ENCODE data around the gene GRIP1.

GRIP1 gene

GRCh38 chr12:66594688-66595087 lies 84.2 kb downstream of the GRIP1 start:
- DNase-seq = no peak

GRCh38 chr12:66590275-66590985 lies 88.4 kb downstream of the GRIP1 start:
- no peak for DNase-seq

- no peak for DNase-seq
Measured at GRCh38 chr12:66589095-66589494, 89.8 kb downstream of the GRIP1 start.

GRCh38 chr12:66587912-66588311 lies 91.0 kb downstream of the GRIP1 start:
- DNase-seq = no peak

- DNase-seq = no peak
Measured at GRCh38 chr12:66584673-66585072, 94.2 kb downstream of the GRIP1 start.

- peak; percentile 42 for DNase-seq
Measured at GRCh38 chr12:66573605-66574004, 105.3 kb downstream of the GRIP1 start.

GRCh38 chr12:66572845-66573244 lies 106.0 kb downstream of the GRIP1 start:
- DNase-seq = no peak

GRCh38 chr12:66571361-66571915 lies 107.4 kb downstream of the GRIP1 start:
- DNase-seq = no peak

GRCh38 chr12:66563220-66563619 lies 115.7 kb downstream of the GRIP1 start:
- DNase-seq = no peak

GRCh38 chr12:66555113-66555512 lies 123.8 kb downstream of the GRIP1 start:
- DNase-seq = no peak

- no peak for DNase-seq
Measured at GRCh38 chr12:66552716-66553115, 126.2 kb downstream of the GRIP1 start.

GRCh38 chr12:66550626-66551025 lies 128.2 kb downstream of the GRIP1 start:
- no peak for DNase-seq

GRCh38 chr12:66549050-66549389 lies 129.9 kb downstream of the GRIP1 start:
- no peak for DNase-seq

GRCh38 chr12:66548338-66549049 lies 130.4 kb downstream of the GRIP1 start:
- no peak for DNase-seq

- DNase-seq = no peak
Measured at GRCh38 chr12:66541426-66541825, 137.4 kb downstream of the GRIP1 start.

- DNase-seq = no peak
Measured at GRCh38 chr12:66539431-66539830, 139.4 kb downstream of the GRIP1 start.

GRCh38 chr12:66538970-66539369 lies 139.9 kb downstream of the GRIP1 start:
- DNase-seq = peak; percentile 92

- no peak for DNase-seq
Measured at GRCh38 chr12:66537876-66538275, 141.0 kb downstream of the GRIP1 start.

- DNase-seq = no peak
Measured at GRCh38 chr12:66533767-66534166, 145.1 kb downstream of the GRIP1 start.

- DNase-seq = no peak
Measured at GRCh38 chr12:66531766-66532165, 147.1 kb downstream of the GRIP1 start.

GRCh38 chr12:66529934-66530333 lies 148.9 kb downstream of the GRIP1 start:
- no peak for DNase-seq

GRCh38 chr12:66516561-66516960 lies 162.3 kb downstream of the GRIP1 start:
- no peak for DNase-seq

- DNase-seq = no peak
Measured at GRCh38 chr12:66516133-66516532, 162.7 kb downstream of the GRIP1 start.

- no peak for DNase-seq
Measured at GRCh38 chr12:66514581-66514980, 164.3 kb downstream of the GRIP1 start.

All from islet precursor cell (in vitro differentiated cells).